Esophagus (tissue), 2 donors: ENCODE results near the gene USP16. TPM values are rescaled to one million over a fixed set of nuclear protein-coding genes. Genes with fewer than 3 reads are reported as not detected.

Experiments used
- H3K27ac ChIP-seq, 2 donors: one replicate each; pipeline ENCODE4 v1.5.1; 2013; ENCODE audit warnings: low read depth in 2 of 2, mild to moderate bottlenecking in 2 of 2, inconsistent platforms in 1 of 2, low read length in 1 of 2, moderate library complexity in 1 of 2
- H3K27me3 ChIP-seq, 2 donors: one replicate each; pipeline ENCODE4 v1.6.1; 2013; ENCODE audit warnings: low read length in 2 of 2, control low read depth in 1 of 2, mild to moderate bottlenecking in 1 of 2; ENCODE audit not compliant: insufficient read depth in 2 of 2, control insufficient read depth in 1 of 2
- H3K36me3 ChIP-seq, 2 donors: one replicate each; pipeline ENCODE4 v1.6.1; 2013; ENCODE audit warnings: low read length in 1 of 2; ENCODE audit not compliant: control insufficient read depth in 2 of 2, insufficient read depth in 2 of 2
- H3K4me1 ChIP-seq, 2 donors: one replicate each; pipeline ENCODE4 v1.6.1; 2013; ENCODE audit warnings: low read length in 1 of 2; ENCODE audit not compliant: control insufficient read depth in 2 of 2, insufficient read depth in 2 of 2
- H3K4me3 ChIP-seq, 2 donors: one replicate each; pipeline ENCODE4 v1.5.1; 2013; ENCODE audit warnings: low read length in 2 of 2, mild to moderate bottlenecking in 2 of 2, low read depth in 1 of 2, moderate library complexity in 1 of 2
- H3K9me3 ChIP-seq, 2 donors: one replicate each; pipeline ENCODE4 v1.6.1; 2013; ENCODE audit warnings: mild to moderate bottlenecking in 2 of 2, low read depth in 1 of 2, low read length in 1 of 2, moderate library complexity in 1 of 2; ENCODE audit not compliant: control insufficient read depth in 2 of 2, insufficient read depth in 1 of 2
- WGBS, 2 donors: extraction: QIAGEN DNeasy Blood & Tissue Kit; methylation state at CpG; one replicate each; pipeline ENCODE4 v1.1.7; 2013; 5-methylcytosine and 5-hydroxymethylcytosine counted together
- polyA plus RNA-seq, 2 donors: library from polyadenylated mRNA; stranded (reverse); fragments of 200-250 nt; gene quantifications; one replicate each; pipeline ENCODE4 v1.2.3, GENCODE V29; 2013
- donor health status: healthy with polysubstance abuse.
- donor health status: Bipolar disorder and iron deficiency.

USP16 gene
- polyA plus RNA-seq, 2 donors, result 14.0 to 22.9 TPM

GRCh38 chr21:29077651-29078090 is 53.2 kb downstream of the USP16 start:
- 27 to 37% methylated on average over 6 of the region's 6 CpGs for WGBS, 2 donors
- peak overlapping the region; percentile 91 to 95 for H3K27ac ChIP-seq

GRCh38 chr21:29078869-29079767 is 54.6 kb downstream of the USP16 start:
- 69 to 73% methylated on average over 8 of the region's 8 CpGs for WGBS, 2 donors
- no peak overlapping the region for H3K4me3 ChIP-seq
- peak overlapping the region; percentile 13 to 55 for H3K27ac ChIP-seq
- no peaks in the 10 kb centered on the region for H3K9me3 ChIP-seq
- H3K27me3 ChIP-seq, result no peaks in the 10 kb centered on the region
- no peaks in the 10 kb centered on the region for H3K36me3 ChIP-seq
- H3K4me1 ChIP-seq, result peaks cover 2 to 5% of the 10 kb centered on the region in 2 donors

More at GRCh38 chr21:29077651-29078090, 53.2 kb downstream of the USP16 start:
- Histone ChIP-seq H3K27me3 (no peaks in the 10 kb centered on the region), H3K4me3 (peak overlapping the region; percentile 65 to 69), H3K4me1 (peaks cover 2 to 5% of the 10 kb centered on the region in 2 donors), H3K9me3 (no peaks in the 10 kb centered on the region), H3K36me3 (no peaks in the 10 kb centered on the region)

GRCh38 chr21:29080454-29080941 is 56.0 kb downstream of the USP16 start:
- peak overlapping the region in 1 of 2 donors; percentile 40 for H3K27ac ChIP-seq

GRCh38 chr21:29082046-29082815 is 57.8 kb downstream of the USP16 start:
- 86% methylated on average over 3 of the region's 3 CpGs for WGBS, 2 donors
- Histone ChIP-seq H3K27me3 (no peaks in the 10 kb centered on the region), H3K4me3 (no peak overlapping the region), H3K4me1 (peaks cover 2 to 5% of the 10 kb centered on the region in 2 donors), H3K36me3 (no peaks in the 10 kb centered on the region), H3K27ac (peak overlapping the region in 1 of 2 donors; percentile 31), H3K9me3 (no peaks in the 10 kb centered on the region)

More at GRCh38 chr21:29080454-29080941, 56.0 kb downstream of the USP16 start:
- Histone ChIP-seq H3K4me3 (no peak overlapping the region), H3K4me1 (peaks cover 2 to 5% of the 10 kb centered on the region in 2 donors), H3K27me3 (no peaks in the 10 kb centered on the region), H3K9me3 (no peaks in the 10 kb centered on the region), H3K36me3 (no peaks in the 10 kb centered on the region)
- WGBS, 2 donors, result 60 to 63% methylated on average over 6 of the region's 6 CpGs

GRCh38 chr21:29083306-29083705 is 58.8 kb downstream of the USP16 start:
- H3K36me3 ChIP-seq, result no peaks in the 10 kb centered on the region
- no peak overlapping the region for H3K4me3 ChIP-seq
- H3K4me1 ChIP-seq, result peaks cover 2 to 5% of the 10 kb centered on the region in 2 donors
- WGBS, 2 donors, result 91 to 96% methylated on average over 3 of the region's 3 CpGs
- no peak overlapping the region for H3K27ac ChIP-seq
- no peaks in the 10 kb centered on the region for H3K9me3 ChIP-seq
- H3K27me3 ChIP-seq, result no peaks in the 10 kb centered on the region

GRCh38 chr21:29084372-29084771 is 59.9 kb downstream of the USP16 start:
- Histone ChIP-seq H3K27ac (no peak overlapping the region), H3K36me3 (no peaks in the 10 kb centered on the region), H3K4me3 (no peak overlapping the region), H3K9me3 (no peaks in the 10 kb centered on the region), H3K27me3 (no peaks in the 10 kb centered on the region), H3K4me1 (peaks cover under 1 to 2% of the 10 kb centered on the region in 2 donors)
- WGBS, 2 donors, result 68% methylated on average over 2 of the region's 2 CpGs

GRCh38 chr21:29085106-29085752 is 60.8 kb downstream of the USP16 start:
- peaks cover 0 to 2% of the 10 kb centered on the region in 2 donors for H3K4me1 ChIP-seq
- H3K9me3 ChIP-seq, result no peaks in the 10 kb centered on the region
- H3K27me3 ChIP-seq, result no peaks in the 10 kb centered on the region
- no peaks in the 10 kb centered on the region for H3K36me3 ChIP-seq
- H3K27ac ChIP-seq, result no peak overlapping the region
- 88 to 89% methylated on average over 8 of the region's 8 CpGs for WGBS, 2 donors
- no peak overlapping the region for H3K4me3 ChIP-seq

GRCh38 chr21:29091033-29091432 is 66.6 kb downstream of the USP16 start:
- H3K27me3 ChIP-seq, result no peaks in the 10 kb centered on the region
- no peaks in the 10 kb centered on the region for H3K9me3 ChIP-seq
- 34 to 54% methylated on average over 1 of the region's 1 CpG for WGBS, 2 donors
- H3K36me3 ChIP-seq, result peaks cover 0 to 2% of the 10 kb centered on the region in 2 donors
- H3K27ac ChIP-seq, result no peak overlapping the region
- H3K4me3 ChIP-seq, result no peak overlapping the region
- H3K4me1 ChIP-seq, result no peaks in the 10 kb centered on the region
